SK-N-SH treated with all-trans-retinoic acid at 6 μM for 48 hours (cell line): ENCODE data around the gene DOCK4.

ENCODE experiments used
- BACH2 ChIP-seq: fragments of 250-450 bp; sonication (Bioruptor Pico); IDR thresholded peaks from 2 replicates; pipeline ENCODE4 v1.9.0; 2021; ENCODE audit warnings: mild to moderate bottlenecking, borderline replicate concordance
- OSR1 ChIP-seq: fragments of 250-450 bp; sonication (Bioruptor Pico); IDR thresholded peaks from 2 replicates; pipeline ENCODE4 v1.8.0; 2022; ENCODE audit warnings: moderate library complexity, mild to moderate bottlenecking, inconsistent platforms
- PPARA ChIP-seq: fragments of 250-450 bp; sonication (Bioruptor Pico); IDR thresholded peaks from 2 replicates; pipeline ENCODE4 v1.5.0; 2020; ENCODE audit warnings: mild to moderate bottlenecking, borderline replicate concordance
- RARB ChIP-seq: fragments of 250-450 bp; sonication (Bioruptor Pico); IDR thresholded peaks from 2 replicates; pipeline ENCODE4 v1.8.0; 2021; ENCODE audit warnings: mild to moderate bottlenecking, moderate library complexity
- TCF4 ChIP-seq: fragments of 250-450 bp; sonication (Bioruptor Pico); IDR thresholded peaks from 2 replicates; pipeline ENCODE4 v1.8.0; 2021; ENCODE audit warnings: mild to moderate bottlenecking, moderate library complexity, borderline replicate concordance
- TOX ChIP-seq: fragments of 250-450 bp; sonication (Bioruptor Pico); IDR thresholded peaks from 2 replicates; pipeline ENCODE4 v1.8.0; 2021; ENCODE audit warnings: mild to moderate bottlenecking, moderate library complexity, borderline replicate concordance
- ZFP30 ChIP-seq: fragments of 450-650 bp; formaldehyde crosslinking; IDR thresholded peaks from 2 replicates; pipeline ENCODE4 v1.5.0; 2022; ENCODE audit warnings: mild to moderate bottlenecking, moderate library complexity
- ZNF8 ChIP-seq: fragments of 450-650 bp; formaldehyde crosslinking; IDR thresholded peaks from 2 replicates; pipeline ENCODE4 v1.5.0; 2020; ENCODE audit warnings: mild to moderate bottlenecking, moderate library complexity
- TF ChIP-seq, protein P1 (sequence below): fragments of 250-450 bp; sonication (Bioruptor Pico); IDR thresholded peaks from 2 replicates; pipeline ENCODE4 v1.8.0; 2020; ENCODE audit warnings: mild to moderate bottlenecking, moderate library complexity, borderline replicate concordance
- TF ChIP-seq, protein P2 (sequence below): fragments of 250-450 bp; sonication (Bioruptor Pico); IDR thresholded peaks from 2 replicates; pipeline ENCODE4 v1.5.1; 2020; ENCODE audit warnings: low read depth, mild to moderate bottlenecking, moderate library complexity

DNA sequence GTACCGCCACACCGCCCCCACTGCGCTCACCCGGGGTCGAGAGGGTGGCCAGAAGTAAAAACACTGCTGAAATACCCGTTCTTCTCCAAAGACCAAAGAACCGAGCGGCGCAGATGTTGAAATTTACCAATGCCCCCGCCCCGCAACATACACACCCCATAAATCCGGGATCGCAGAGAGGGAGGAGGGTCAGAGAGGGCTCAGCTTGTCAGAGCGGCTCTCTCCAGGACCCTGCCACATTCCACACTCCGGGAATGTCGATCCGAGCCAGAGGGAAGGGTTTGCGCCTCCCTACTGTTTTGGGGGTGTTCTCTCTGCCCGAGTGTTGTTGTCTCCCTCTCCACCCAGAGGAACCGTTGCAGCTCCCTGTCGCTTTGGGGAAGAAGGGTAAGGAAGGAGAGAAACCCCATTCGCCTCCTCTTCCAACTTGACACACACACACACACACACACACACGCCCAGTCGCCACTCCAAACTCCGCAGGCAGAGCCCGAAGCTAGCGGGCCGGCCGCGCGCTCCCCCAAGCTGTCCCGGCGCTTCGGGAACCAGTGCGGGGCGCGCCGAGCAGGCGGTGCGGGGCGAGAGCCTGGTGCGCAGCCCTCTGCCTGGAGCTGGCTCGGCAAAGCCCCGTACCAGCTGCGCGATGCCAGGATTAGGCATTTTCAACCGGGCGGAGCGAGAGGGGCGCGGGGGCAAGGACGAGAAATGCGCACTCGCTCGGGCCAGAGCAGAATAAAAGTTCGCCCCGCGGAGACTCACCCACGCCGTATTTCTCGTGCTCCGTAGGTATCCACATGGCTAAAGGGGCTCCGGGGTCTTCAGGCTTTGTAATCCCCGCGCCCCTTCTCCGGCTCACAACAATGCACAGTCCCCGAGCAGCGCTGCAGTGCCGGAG, 609 bp downstream of the DOCK4 start:
- TF ChIP-seq, protein P1, sequence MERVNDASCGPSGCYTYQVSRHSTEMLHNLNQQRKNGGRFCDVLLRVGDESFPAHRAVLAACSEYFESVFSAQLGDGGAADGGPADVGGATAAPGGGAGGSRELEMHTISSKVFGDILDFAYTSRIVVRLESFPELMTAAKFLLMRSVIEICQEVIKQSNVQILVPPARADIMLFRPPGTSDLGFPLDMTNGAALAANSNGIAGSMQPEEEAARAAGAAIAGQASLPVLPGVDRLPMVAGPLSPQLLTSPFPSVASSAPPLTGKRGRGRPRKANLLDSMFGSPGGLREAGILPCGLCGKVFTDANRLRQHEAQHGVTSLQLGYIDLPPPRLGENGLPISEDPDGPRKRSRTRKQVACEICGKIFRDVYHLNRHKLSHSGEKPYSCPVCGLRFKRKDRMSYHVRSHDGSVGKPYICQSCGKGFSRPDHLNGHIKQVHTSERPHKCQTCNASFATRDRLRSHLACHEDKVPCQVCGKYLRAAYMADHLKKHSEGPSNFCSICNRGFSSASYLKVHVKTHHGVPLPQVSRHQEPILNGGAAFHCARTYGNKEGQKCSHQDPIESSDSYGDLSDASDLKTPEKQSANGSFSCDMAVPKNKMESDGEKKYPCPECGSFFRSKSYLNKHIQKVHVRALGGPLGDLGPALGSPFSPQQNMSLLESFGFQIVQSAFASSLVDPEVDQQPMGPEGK (CRISPR knock-in tag) = no peak
- TF ChIP-seq PPARA (CRISPR knock-in tag) (no peak), BACH2 (CRISPR knock-in tag) (no peak), ZNF8 (no peak), TOX (CRISPR knock-in tag) (no peak), TCF4 (CRISPR knock-in tag) (no peak), ZFP30 (no peak), RARB (no peak), OSR1 (no peak)
- TF ChIP-seq, protein P2, sequence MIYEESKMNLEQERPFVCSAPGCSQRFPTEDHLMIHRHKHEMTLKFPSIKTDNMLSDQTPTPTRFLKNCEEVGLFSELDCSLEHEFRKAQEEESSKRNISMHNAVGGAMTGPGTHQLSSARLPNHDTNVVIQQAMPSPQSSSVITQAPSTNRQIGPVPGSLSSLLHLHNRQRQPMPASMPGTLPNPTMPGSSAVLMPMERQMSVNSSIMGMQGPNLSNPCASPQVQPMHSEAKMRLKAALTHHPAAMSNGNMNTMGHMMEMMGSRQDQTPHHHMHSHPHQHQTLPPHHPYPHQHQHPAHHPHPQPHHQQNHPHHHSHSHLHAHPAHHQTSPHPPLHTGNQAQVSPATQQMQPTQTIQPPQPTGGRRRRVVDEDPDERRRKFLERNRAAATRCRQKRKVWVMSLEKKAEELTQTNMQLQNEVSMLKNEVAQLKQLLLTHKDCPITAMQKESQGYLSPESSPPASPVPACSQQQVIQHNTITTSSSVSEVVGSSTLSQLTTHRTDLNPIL (CRISPR knock-in tag) = no peak
